Smooth muscle cell (in vitro differentiated cells): ENCODE data around the gene DDX49. TPM values are rescaled to one million over a fixed set of nuclear protein-coding genes. Genes with fewer than 3 reads are reported as not detected.

Source experiments
- DNase-seq: peaks from one replicate; lab custom pipeline; 2025; ENCODE audit not compliant: unreplicated experiment; lab: John Stamatoyannopoulos, UW
- H2AFZ ChIP-seq: fragments of 200-600 bp; sonication (generic); 2 replicates; pipeline ENCODE4 v1.6.0; 2016; ENCODE audit warnings: antibody characterized with exemption, low read depth, mild to moderate bottlenecking
- H3F3A ChIP-seq: fragments of 200-600 bp; sonication (generic); 2 replicates; pipeline ENCODE4 v1.6.0; 2017; ENCODE audit warnings: antibody characterized with exemption, low read depth
- H3K27ac ChIP-seq: fragments of 200-600 bp; sonication (generic); 2 replicates; pipeline ENCODE4 v1.5.1; 2016; ENCODE audit warnings: low read depth, mild to moderate bottlenecking
- H3K27me3 ChIP-seq: fragments of 200-600 bp; sonication (generic); 2 replicates; pipeline ENCODE4 v1.6.1; 2016; ENCODE audit warnings: low read depth, mild to moderate bottlenecking
- H3K36me3 ChIP-seq: fragments of 200-600 bp; sonication (generic); 2 replicates; pipeline ENCODE4 v1.5.1; 2016; ENCODE audit warnings: low read depth
- H3K4me1 ChIP-seq: fragments of 200-600 bp; sonication (generic); 2 replicates; pipeline ENCODE4 v1.5.1; 2016; ENCODE audit warnings: low read depth
- H3K4me2 ChIP-seq: fragments of 200-600 bp; sonication (generic); 2 replicates; pipeline ENCODE4 v1.6.0; 2016; ENCODE audit warnings: mild to moderate bottlenecking
- H3K4me3 ChIP-seq: fragments of 200-600 bp; sonication (generic); 2 replicates; pipeline ENCODE4 v1.5.1; 2016; ENCODE audit warnings: mild to moderate bottlenecking
- H3K79me2 ChIP-seq: fragments of 200-600 bp; sonication (generic); 2 replicates; pipeline ENCODE4 v1.6.0; 2016; ENCODE audit warnings: low read depth, mild to moderate bottlenecking
- H3K9ac ChIP-seq: fragments of 200-600 bp; sonication (generic); 2 replicates; pipeline ENCODE4 v1.6.0; 2016; ENCODE audit warnings: low read depth
- H3K9me3 ChIP-seq: fragments of 200-600 bp; sonication (generic); replicated peaks from 2 replicates; pipeline ENCODE4 v1.5.1; 2016; ENCODE audit warnings: low read depth
- H4K20me1 ChIP-seq: fragments of 200-600 bp; sonication (generic); 2 replicates; pipeline ENCODE4 v1.6.0; 2016; ENCODE audit warnings: low read depth
- CTCF ChIP-seq: fragments of 200-600 bp; sonication (generic); IDR thresholded peaks from 2 replicates; pipeline ENCODE4 v1.5.1; 2017; ENCODE audit warnings: borderline replicate concordance, mild to moderate bottlenecking, antibody characterized with exemption; ENCODE audit not compliant: insufficient read depth, poor library complexity, severe bottlenecking
- WGBS: methylation state at CpG from one replicate; pipeline ENCODE4 v1.1.7; 2016; ENCODE audit warnings: low lambda C conversion rate; 5-methylcytosine and 5-hydroxymethylcytosine counted together
- polyA plus RNA-seq: library from polyadenylated mRNA; unstranded; fragments of >200 nt; fragmentation: Nextera tagmentation; extraction: Ambion mirVana; gene quantifications from 2 replicates; pipeline ENCODE4 v1.2.1, GENCODE V29; 2016
- total RNA-seq: library from RNA; depleted of rRNA; stranded (reverse); fragments of >200 nt; gene quantifications from 2 replicates; pipeline ENCODE4 v1.2.3, GENCODE V29; 2014

Gene DDX49
- total and polyA plus RNA-seq, 2 experiments from 2014 or later = 36.1 to 39.6 TPM

- no peak overlapping the region for H3K27ac ChIP-seq
- H3F3A ChIP-seq = no peaks in the 10 kb centered on the region
- no peak overlapping the region for H3K9ac ChIP-seq
- 94% methylated on average over 30 of the region's 30 CpGs for WGBS
- H3K4me2 ChIP-seq = no peak overlapping the region
- no peaks in the 10 kb centered on the region for H3K9me3 ChIP-seq
- no peaks in the 10 kb centered on the region for H3K27me3 ChIP-seq
- no peaks in the 10 kb centered on the region for H4K20me1 ChIP-seq
- no peak for TF ChIP-seq CTCF
- no peaks in the 10 kb centered on the region for H3K79me2 ChIP-seq
- no peak overlapping the region for H2AFZ ChIP-seq
- no peaks in the 10 kb centered on the region for H3K36me3 ChIP-seq
- DNase-seq = no peak
- no peaks in the 10 kb centered on the region for H3K4me1 ChIP-seq
- no peak overlapping the region for H3K4me3 ChIP-seq
Measured at GRCh38 chr19:18883526-18884304, 35.8 kb upstream of the DDX49 start.

DNA sequence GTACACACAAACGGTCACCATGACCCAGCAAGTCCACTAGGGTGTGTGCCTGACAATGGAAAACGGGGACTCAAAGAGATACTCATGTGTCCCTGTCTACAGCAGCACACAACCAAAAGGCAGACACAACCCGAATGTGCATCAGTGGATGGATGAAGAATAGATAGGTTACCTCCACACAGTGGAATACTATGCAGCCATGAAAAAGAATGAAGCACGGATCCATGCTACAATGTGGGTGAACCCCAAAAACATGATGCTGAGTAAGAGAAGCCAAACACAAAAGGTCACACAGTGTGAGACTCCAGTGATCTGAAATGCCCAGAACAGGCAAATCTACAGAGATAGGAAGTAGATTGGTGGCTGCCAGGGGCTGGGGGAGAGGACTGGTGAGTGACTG is 32.5 kb upstream of the DDX49 start:
- H3F3A ChIP-seq = no peaks in the 10 kb centered on the region
- no peak for DNase-seq
- WGBS = 98% methylated on average over 4 of the region's 4 CpGs
- H3K27me3 ChIP-seq = no peaks in the 10 kb centered on the region
- no peaks in the 10 kb centered on the region for H4K20me1 ChIP-seq
- H3K79me2 ChIP-seq = no peaks in the 10 kb centered on the region
- no peak overlapping the region for H3K27ac ChIP-seq
- H3K4me3 ChIP-seq = no peak overlapping the region
- no peak overlapping the region for H3K9ac ChIP-seq
- H3K4me2 ChIP-seq = no peak overlapping the region
- H3K4me1 ChIP-seq = no peaks in the 10 kb centered on the region
- no peaks in the 10 kb centered on the region for H3K9me3 ChIP-seq
- no peaks in the 10 kb centered on the region for H3K36me3 ChIP-seq
- no peak for TF ChIP-seq CTCF
- H2AFZ ChIP-seq = no peak overlapping the region

GRCh38 chr19:18889949-18890745 is 29.4 kb upstream of the DDX49 start:
- no peak overlapping the region for H3K27ac ChIP-seq
- no peak for DNase-seq
- no peaks in the 10 kb centered on the region for H3K27me3 ChIP-seq

More at GRCh38 chr19:18889949-18890745, 29.4 kb upstream of the DDX49 start:
- 88% methylated on average over 10 of the region's 10 CpGs for WGBS
- H3K9ac ChIP-seq = no peak overlapping the region
- no peaks in the 10 kb centered on the region for H3K9me3 ChIP-seq
- H3K36me3 ChIP-seq = no peaks in the 10 kb centered on the region
- H3F3A ChIP-seq = no peaks in the 10 kb centered on the region
- H4K20me1 ChIP-seq = no peaks in the 10 kb centered on the region
- H3K4me3 ChIP-seq = no peak overlapping the region
- no peak overlapping the region for H3K4me2 ChIP-seq
- no peak for TF ChIP-seq CTCF
- H3K4me1 ChIP-seq = peaks cover 9% of the 10 kb centered on the region
- no peaks in the 10 kb centered on the region for H3K79me2 ChIP-seq
- no peak overlapping the region for H2AFZ ChIP-seq
